AG04449 (cell line): Measurements from ENCODE around the gene GOLGA8S.
"Not testable (repeated sequence)": the region's sequence is repeated elsewhere in the genome, so short reads cannot be mapped to it uniquely, and the experiment has no call there.

Source experiments
- CTCF ChIA-PET: fragments of 350-600 bp; formaldehyde crosslinking; extraction: SDS; loops from one replicate; lab custom pipeline; 2021; ENCODE audit warnings: antibody characterized with exemption; lab: Yijun Ruan, JAX
- POLR2A ChIA-PET: fragments of 400-600, 350-600 bp; formaldehyde crosslinking; extraction: SDS; loops from one replicate; lab custom pipeline; 2020; ENCODE audit warnings: antibody characterized with exemption, inconsistent platforms; lab: Yijun Ruan, JAX
- DNase-seq: peaks from one replicate; pipeline ENCODE4 v3.0.0-alpha.2; 2010; ENCODE audit warnings: low read depth, low spot score
- H3K4me3 ChIP-seq: 2 replicates; pipeline ENCODE4 v1.5.1; 2011; ENCODE audit warnings: low read depth, mild to moderate bottlenecking, control low read depth, low read length
- CTCF ChIP-seq: IDR thresholded peaks from one replicate; pipeline ENCODE4 v1.5.1; 2011; ENCODE audit warnings: mild to moderate bottlenecking, moderate library complexity, low read length, control low read depth, inconsistent platforms; ENCODE audit not compliant: insufficient read depth; ENCODE audit errors: missing control alignments

Gene GOLGA8S

GRCh38 chr15:23354448-23354847, at the start of gene GOLGA8S:
Gene GOLGA8S, plus strand, starts transcription at chr15:23354748. Its CDS starts 62 bp downstream, at chr15:23354810.
- CTCF ChIA-PET, H3K4me3 ChIP-seq, DNase-seq, POLR2A ChIA-PET: not testable (repeated sequence)

- DNase-seq, CTCF ChIA-PET, POLR2A ChIA-PET: not testable (repeated sequence)
- H3K4me3 ChIP-seq, result peak overlapping the region; percentile 40
These were observed 49.7 kb upstream of the GOLGA8S start for GRCh38 chr15:23304805-23305204.

GRCh38 chr15:23305921-23306320, 48.6 kb upstream of the GOLGA8S start:
- H3K4me3 ChIP-seq, DNase-seq, POLR2A ChIA-PET: not testable (repeated sequence)

GRCh38 chr15:23311233-23311632, 43.3 kb upstream of the GOLGA8S start:
- POLR2A ChIA-PET, H3K4me3 ChIP-seq, CTCF ChIA-PET, DNase-seq: not testable (repeated sequence)

More at GRCh38 chr15:23305921-23306320, 48.6 kb upstream of the GOLGA8S start:
- CTCF ChIA-PET, result not testable (repeated sequence)

GRCh38 chr15:23334096-23334495, 20.5 kb upstream of the GOLGA8S start, which contains the start of gene GOLGA6L26:
Gene GOLGA6L26, minus strand, starts transcription at chr15:23334196. Its CDS starts 61 bp downstream, at chr15:23334135.
- H3K4me3 ChIP-seq, POLR2A ChIA-PET, DNase-seq, CTCF ChIA-PET: not testable (repeated sequence)

- POLR2A ChIA-PET, H3K4me3 ChIP-seq, DNase-seq, CTCF ChIA-PET: not testable (repeated sequence)
These were observed 8.1 kb downstream of the GOLGA8S start for GRCh38 chr15:23362622-23363021.

GRCh38 chr15:23364261-23364660, 9.7 kb downstream of the GOLGA8S start:
- POLR2A ChIA-PET, H3K4me3 ChIP-seq, CTCF ChIA-PET, DNase-seq: not testable (repeated sequence)

- ChIA-PET POLR2A (no interaction called here), CTCF (no interaction called here)
- no peak for TF ChIP-seq CTCF
- no peak for DNase-seq
- no peak overlapping the region for H3K4me3 ChIP-seq
These were observed 16.0 kb downstream of the GOLGA8S start for GRCh38 chr15:23370578-23370977.

GRCh38 chr15:23371134-23371533, 16.6 kb downstream of the GOLGA8S start:
- CTCF ChIA-PET, H3K4me3 ChIP-seq, POLR2A ChIA-PET, DNase-seq: not testable (repeated sequence)

- H3K4me3 ChIP-seq, POLR2A ChIA-PET: not testable (repeated sequence)
These were observed 17.3 kb downstream of the GOLGA8S start for GRCh38 chr15:23371868-23372267.

GRCh38 chr15:23372284-23372683, 17.7 kb downstream of the GOLGA8S start:
- TF ChIP-seq CTCF, result no peak
- ChIA-PET POLR2A (no interaction called here), CTCF (no interaction called here)
- H3K4me3 ChIP-seq, result no peak overlapping the region
- DNase-seq, result no peak

More at GRCh38 chr15:23371868-23372267, 17.3 kb downstream of the GOLGA8S start:
- CTCF ChIA-PET, DNase-seq: not testable (repeated sequence)

- CTCF ChIA-PET, H3K4me3 ChIP-seq, DNase-seq, POLR2A ChIA-PET: not testable (repeated sequence)
These were observed 18.5 kb downstream of the GOLGA8S start for GRCh38 chr15:23372891-23373600.

- H3K4me3 ChIP-seq, DNase-seq, CTCF ChIA-PET, POLR2A ChIA-PET: not testable (repeated sequence)
These were observed 19.7 kb downstream of the GOLGA8S start for GRCh38 chr15:23374226-23374625.

GRCh38 chr15:23378946-23379345, 24.4 kb downstream of the GOLGA8S start:
- H3K4me3 ChIP-seq, DNase-seq, CTCF ChIA-PET, POLR2A ChIA-PET: not testable (repeated sequence)

- H3K4me3 ChIP-seq, DNase-seq, CTCF ChIA-PET, POLR2A ChIA-PET: not testable (repeated sequence)
These were observed 26.2 kb downstream of the GOLGA8S start for GRCh38 chr15:23380700-23381099.
